Stimulated activated CD4-positive, alpha-beta T cell treated with anti-CD3 and anti-CD28 coated beads, TNF-alpha, amount 100 ng/mL, for 4 hours (primary cell): ENCODE measurements around the gene MAPK14.

Experiments used
- DNase-seq, 3 experiments: peaks; one replicate each; pipeline ENCODE4 v3.0.0-alpha.2; 2020; ENCODE audit warnings: low read depth in 3 of 3

Gene MAPK14

GRCh38 chr6:36035225-36035624, 7.6 kb downstream of the MAPK14 start:
- DNase-seq = no peak

GRCh38 chr6:36038120-36038876, 10.7 kb downstream of the MAPK14 start:
- DNase-seq = no peak

GRCh38 chr6:36039112-36039511, 11.5 kb downstream of the MAPK14 start:
- no peak for DNase-seq

GRCh38 chr6:36040958-36041357, 13.3 kb downstream of the MAPK14 start:
- DNase-seq = no peak

- DNase-seq = no peak
These were observed 15.1 kb downstream of the MAPK14 start for GRCh38 chr6:36042618-36043260.

- no peak for DNase-seq
These were observed 22.0 kb downstream of the MAPK14 start for GRCh38 chr6:36049582-36049981.

GRCh38 chr6:36050305-36050704, 22.7 kb downstream of the MAPK14 start:
- no peak for DNase-seq

- no peak for DNase-seq
These were observed 23.5 kb downstream of the MAPK14 start for GRCh38 chr6:36050947-36051710.

- no peak for DNase-seq
These were observed 24.5 kb downstream of the MAPK14 start for GRCh38 chr6:36052097-36052496.

- DNase-seq = no peak
These were observed 26.3 kb downstream of the MAPK14 start for GRCh38 chr6:36053878-36054277.

GRCh38 chr6:36054415-36054814, 26.8 kb downstream of the MAPK14 start:
- no peak for DNase-seq

- DNase-seq = no peak
These were observed 27.3 kb downstream of the MAPK14 start for GRCh38 chr6:36054956-36055355.

GRCh38 chr6:36056178-36056577, 28.6 kb downstream of the MAPK14 start:
- DNase-seq = no peak

- no peak for DNase-seq
These were observed 33.6 kb downstream of the MAPK14 start for GRCh38 chr6:36061236-36061635.

- DNase-seq = no peak
These were observed 34.6 kb downstream of the MAPK14 start for GRCh38 chr6:36062247-36062646.

GRCh38 chr6:36063318-36064060, 35.9 kb downstream of the MAPK14 start:
- no peak for DNase-seq

- no peak for DNase-seq
These were observed 37.3 kb downstream of the MAPK14 start for GRCh38 chr6:36064770-36065396.

GRCh38 chr6:36065916-36066315, 38.3 kb downstream of the MAPK14 start:
- no peak for DNase-seq

- no peak for DNase-seq
These were observed 39.2 kb downstream of the MAPK14 start for GRCh38 chr6:36066817-36067216.

GRCh38 chr6:36067374-36068011, 39.9 kb downstream of the MAPK14 start:
- DNase-seq = no peak

- no peak for DNase-seq
These were observed 40.4 kb downstream of the MAPK14 start for GRCh38 chr6:36068012-36068392.
